Measurements from ENCODE around the gene ITCH.
"Not testable (repeated sequence)": the region's sequence is repeated elsewhere in the genome, so short reads cannot be mapped to it uniquely, and the experiment has no call there.

ITCH gene

DNA sequence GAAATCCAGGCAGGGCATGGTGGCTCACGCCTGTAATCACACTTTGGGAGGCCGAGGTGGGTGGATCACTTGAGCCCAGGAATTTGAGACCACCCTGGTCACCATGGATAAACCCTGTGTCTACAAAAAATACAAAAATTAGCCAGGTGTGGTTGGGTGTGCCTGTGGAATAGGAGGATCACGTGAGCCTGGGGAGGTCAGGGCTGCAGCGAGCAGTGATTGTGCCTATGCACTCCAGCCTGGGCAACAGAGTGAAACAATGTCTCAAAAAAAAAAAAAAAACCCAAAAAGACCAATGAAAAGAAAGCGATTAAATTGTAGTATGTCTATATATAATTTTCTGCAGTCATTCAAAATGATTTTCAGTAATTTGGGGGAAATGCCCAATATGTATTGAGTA, 70.3 kb downstream of the ITCH start:
- intact Hi-C loops (cut with DNase I; ENCODE audit: low total_unique reads): no loop called here

DNA sequence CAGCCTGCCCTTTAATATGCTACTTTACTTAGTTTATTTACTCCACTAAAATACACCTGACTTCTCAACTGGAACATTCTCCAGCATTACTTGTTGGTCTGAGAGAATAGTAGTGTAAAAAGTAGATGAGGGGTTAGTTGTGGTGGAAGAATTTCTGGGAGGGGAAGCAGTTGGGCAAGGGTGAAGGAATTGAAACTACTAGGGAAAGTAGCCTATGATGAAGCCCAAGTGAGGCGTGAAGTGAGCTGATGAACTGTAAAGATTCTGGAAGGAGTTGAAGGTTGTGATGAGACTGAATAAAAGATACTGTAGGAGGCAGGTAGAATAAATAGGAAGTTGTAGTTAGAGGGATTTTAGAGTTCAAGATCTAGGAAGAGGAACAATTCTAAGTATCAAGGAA, 72.5 kb downstream of the ITCH start:
- no peak for DNase-seq
- Histone ChIP-seq H3K27me3 (no peaks in the 10 kb centered on the region), H3K4me3 (no peak overlapping the region), H3K9me3 (no peaks in the 10 kb centered on the region), H3K4me1 (peaks cover 0 to 5% (median 2%) of the 10 kb centered on the region in 4 donors), H3K36me3 (peaks cover 18 to 30% (median 29%) of the 10 kb centered on the region in 3 donors), H3K27ac (no peak overlapping the region)
- TF ChIP-seq, protein P1, sequence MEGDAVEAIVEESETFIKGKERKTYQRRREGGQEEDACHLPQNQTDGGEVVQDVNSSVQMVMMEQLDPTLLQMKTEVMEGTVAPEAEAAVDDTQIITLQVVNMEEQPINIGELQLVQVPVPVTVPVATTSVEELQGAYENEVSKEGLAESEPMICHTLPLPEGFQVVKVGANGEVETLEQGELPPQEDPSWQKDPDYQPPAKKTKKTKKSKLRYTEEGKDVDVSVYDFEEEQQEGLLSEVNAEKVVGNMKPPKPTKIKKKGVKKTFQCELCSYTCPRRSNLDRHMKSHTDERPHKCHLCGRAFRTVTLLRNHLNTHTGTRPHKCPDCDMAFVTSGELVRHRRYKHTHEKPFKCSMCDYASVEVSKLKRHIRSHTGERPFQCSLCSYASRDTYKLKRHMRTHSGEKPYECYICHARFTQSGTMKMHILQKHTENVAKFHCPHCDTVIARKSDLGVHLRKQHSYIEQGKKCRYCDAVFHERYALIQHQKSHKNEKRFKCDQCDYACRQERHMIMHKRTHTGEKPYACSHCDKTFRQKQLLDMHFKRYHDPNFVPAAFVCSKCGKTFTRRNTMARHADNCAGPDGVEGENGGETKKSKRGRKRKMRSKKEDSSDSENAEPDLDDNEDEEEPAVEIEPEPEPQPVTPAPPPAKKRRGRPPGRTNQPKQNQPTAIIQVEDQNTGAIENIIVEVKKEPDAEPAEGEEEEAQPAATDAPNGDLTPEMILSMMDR (IDR thresholded peaks at IDR 0.05): no peak
- intact Hi-C loops (cut with DNase I; ENCODE audit: low total_unique reads): no loop called here

More for the DNA sequence above, 70.3 kb downstream of the ITCH start:
- no peaks in the 10 kb centered on the region for H3K9me3 ChIP-seq
- no peak overlapping the region for H3K4me3 ChIP-seq
- H3K27ac ChIP-seq: no peak overlapping the region
- peaks cover 0 to 5% (median 2%) of the 10 kb centered on the region in 4 donors for H3K4me1 ChIP-seq
- no peaks in the 10 kb centered on the region for H3K27me3 ChIP-seq
- no peak for DNase-seq
- H3K36me3 ChIP-seq: peaks cover 5 to 14% (median 14%) of the 10 kb centered on the region in 3 donors
- TF ChIP-seq, protein P1 (IDR thresholded peaks at IDR 0.05): no peak

DNA sequence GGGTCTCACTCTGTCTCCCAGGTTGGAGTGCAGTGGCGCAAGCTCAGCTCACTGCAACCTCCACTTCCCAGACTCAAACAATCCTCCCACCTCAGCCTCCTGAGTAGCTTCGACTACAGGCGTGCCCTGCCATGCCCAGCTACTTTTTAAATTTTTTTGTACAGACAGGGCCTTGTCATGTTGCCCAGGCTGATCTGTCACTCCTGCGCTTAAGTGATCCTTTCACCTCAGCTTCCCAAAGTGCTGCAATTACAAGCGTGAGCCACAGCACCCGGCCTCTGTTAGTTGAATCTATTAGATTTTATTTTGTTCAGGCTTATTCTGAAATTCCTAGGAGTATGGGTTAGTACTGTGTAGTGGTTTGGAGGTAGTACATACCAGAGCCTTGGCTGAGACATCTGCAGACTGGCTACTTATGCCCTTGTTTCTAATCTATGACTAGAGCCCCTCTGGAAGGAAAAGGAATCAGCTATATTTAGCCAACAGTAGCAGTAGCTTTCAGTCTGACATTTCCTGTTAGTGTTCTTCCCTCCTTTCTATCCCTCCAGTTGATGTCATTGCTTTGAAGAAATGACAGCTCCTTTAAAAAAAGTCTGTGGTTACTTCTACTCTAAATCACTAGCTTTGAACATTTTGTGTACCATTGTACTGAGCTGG, 74.4 kb downstream of the ITCH start:
- no peak for DNase-seq
- Histone ChIP-seq H3K36me3 (peaks cover 32 to 46% (median 43%) of the 10 kb centered on the region in 3 donors), H3K4me3 (no peak overlapping the region), H3K9me3 (no peaks in the 10 kb centered on the region), H3K27ac (no peak overlapping the region), H3K4me1 (peaks cover 0 to 5% (median 2%) of the 10 kb centered on the region in 4 donors), H3K27me3 (no peaks in the 10 kb centered on the region)
- intact Hi-C loops (cut with DNase I; ENCODE audit: low total_unique reads): no loop called here
- TF ChIP-seq, protein P1 (IDR thresholded peaks at IDR 0.05): no peak

DNA sequence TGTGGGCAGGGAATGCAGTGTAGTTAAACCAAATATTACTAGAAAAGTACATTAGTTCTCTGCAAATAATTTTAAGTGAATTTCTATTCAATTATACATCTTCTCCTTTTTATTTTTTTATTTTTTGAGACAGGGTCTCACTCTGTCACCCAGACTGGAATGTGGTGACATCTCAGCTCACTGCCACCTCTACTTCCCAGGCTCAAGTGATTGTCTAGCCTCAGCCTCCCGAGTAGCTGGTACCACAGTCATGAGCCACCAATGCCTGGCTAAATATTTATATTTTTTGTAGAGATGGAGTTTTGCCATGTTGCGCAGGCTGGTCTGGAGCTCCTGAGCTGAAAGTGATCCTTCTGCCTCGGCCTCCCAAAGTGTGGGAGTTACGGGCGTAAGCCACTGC, 76.1 kb downstream of the ITCH start:
- Histone ChIP-seq H3K9me3 (no peaks in the 10 kb centered on the region), H3K4me1 (peaks cover 0 to 5% (median 2%) of the 10 kb centered on the region in 4 donors), H3K27ac (no peak overlapping the region), H3K36me3 (peaks cover 49 to 63% (median 53%) of the 10 kb centered on the region in 3 donors), H3K27me3 (no peaks in the 10 kb centered on the region), H3K4me3 (no peak overlapping the region)
- no peak for DNase-seq
- TF ChIP-seq, protein P1 (IDR thresholded peaks at IDR 0.05): no peak
- intact Hi-C loops (cut with DNase I; ENCODE audit: low total_unique reads): no loop called here

DNA sequence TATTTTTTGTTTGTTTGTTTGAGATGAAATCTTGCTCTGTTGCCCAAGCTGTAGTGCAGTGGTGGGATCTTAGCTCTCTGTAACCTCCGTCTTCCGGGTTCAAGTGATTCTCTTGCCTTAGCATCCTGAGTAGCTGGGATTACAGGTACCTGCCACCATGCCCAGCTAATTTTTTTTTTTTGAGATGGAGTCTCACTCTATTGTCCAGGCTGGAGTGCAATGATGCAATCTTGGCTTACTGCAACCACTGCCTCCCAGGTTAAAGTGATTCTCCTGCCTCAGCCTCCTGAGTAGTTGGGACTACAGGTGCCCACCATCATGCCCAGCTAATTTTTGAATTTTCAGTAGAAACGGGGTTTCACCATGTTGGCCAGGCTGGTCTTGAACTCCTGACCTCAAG, 78.3 kb downstream of the ITCH start:
- H3K9me3 ChIP-seq; H3K4me3 ChIP-seq; H3K27me3 ChIP-seq; H3K27ac ChIP-seq; intact Hi-C loops (cut with DNase I; ENCODE audit: low total_unique reads); H3K4me1 ChIP-seq; DNase-seq: not testable (repeated sequence)
- H3K36me3 ChIP-seq: peaks cover 66 to 84% (median 69%) of the 10 kb centered on the region in 3 donors

DNA sequence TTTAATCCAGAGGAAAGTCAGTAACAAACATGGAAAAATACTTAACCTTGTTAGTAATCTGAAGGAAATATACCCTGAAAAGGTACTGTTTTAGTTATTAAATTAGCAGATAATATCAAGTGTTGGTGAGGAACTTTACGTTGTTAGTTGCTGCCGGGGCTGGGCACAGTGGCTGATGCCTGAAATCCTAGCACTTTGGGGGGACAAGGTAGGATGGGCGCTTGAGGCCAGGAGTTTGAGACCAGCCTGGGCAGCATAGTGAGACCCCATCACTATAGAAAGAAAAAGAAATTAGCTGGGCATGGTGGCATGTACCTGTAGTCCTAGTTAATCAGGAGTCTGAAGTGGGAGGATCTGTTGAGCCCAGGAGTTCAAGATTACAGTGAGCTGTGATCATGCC, 80.5 kb downstream of the ITCH start:
- no peaks in the 10 kb centered on the region for H3K27me3 ChIP-seq
- no peaks in the 10 kb centered on the region for H3K4me1 ChIP-seq
- no peak overlapping the region for H3K4me3 ChIP-seq
- H3K9me3 ChIP-seq: no peaks in the 10 kb centered on the region
- intact Hi-C loops (cut with DNase I; ENCODE audit: low total_unique reads): no loop called here
- H3K36me3 ChIP-seq: peaks cover 77 to 96% (median 80%) of the 10 kb centered on the region in 3 donors
- DNase-seq: no peak
- TF ChIP-seq, protein P1 (IDR thresholded peaks at IDR 0.05): no peak
- no peak overlapping the region for H3K27ac ChIP-seq

Data from tibial artery (tissue), 4 donors.